BLaER1 treated with 17β-estradiol and CSF1 and Interleukin-3, amounts not matched to agents 10 nM and 100 nM (cell line): Measurements from ENCODE around the gene ADCK1.

Experiments
- H3K27ac ChIP-seq, 11 experiments: shearing (Covaris generic); formaldehyde crosslinking; 2 replicates each; pipeline ENCODE4 v1.8.1; 2022
- H3K27me3 ChIP-seq, 11 experiments: shearing (Covaris generic); formaldehyde crosslinking; 2 replicates each; pipeline ENCODE4 v1.8.1; 2022
- H3K36me3 ChIP-seq, 11 experiments: shearing (Covaris generic); formaldehyde crosslinking; 2 replicates each; pipeline ENCODE4 v1.8.1; 2022
- H3K4me1 ChIP-seq, 10 experiments: shearing (Covaris generic); formaldehyde crosslinking; 2 replicates each; pipeline ENCODE4 v1.8.1; 2022
- H3K4me2 ChIP-seq, 11 experiments: shearing (Covaris generic); formaldehyde crosslinking; 2 replicates each; pipeline ENCODE4 v1.8.1; 2022
- H3K4me3 ChIP-seq, 10 experiments: shearing (Covaris generic); formaldehyde crosslinking; 2 replicates each; pipeline ENCODE4 v1.8.1; 2022
- H3K9ac ChIP-seq, 11 experiments: shearing (Covaris generic); formaldehyde crosslinking; 2 replicates each; pipeline ENCODE4 v1.8.1; 2022
- H3K9me3 ChIP-seq, 11 experiments: shearing (Covaris generic); formaldehyde crosslinking; replicated peaks in 1 of 11; 2 replicates each; pipeline ENCODE4 v1.8.1; 2022
- H4K20me1 ChIP-seq, 11 experiments: shearing (Covaris generic); formaldehyde crosslinking; 2 replicates each; pipeline ENCODE4 v1.8.1; 2022
- Cebpa-rat ChIP-seq, 11 experiments: shearing (Covaris generic); IDR thresholded peaks; 2 replicates each; pipeline ENCODE4 v1.8.1; 2022

The ADCK1 gene

DNA sequence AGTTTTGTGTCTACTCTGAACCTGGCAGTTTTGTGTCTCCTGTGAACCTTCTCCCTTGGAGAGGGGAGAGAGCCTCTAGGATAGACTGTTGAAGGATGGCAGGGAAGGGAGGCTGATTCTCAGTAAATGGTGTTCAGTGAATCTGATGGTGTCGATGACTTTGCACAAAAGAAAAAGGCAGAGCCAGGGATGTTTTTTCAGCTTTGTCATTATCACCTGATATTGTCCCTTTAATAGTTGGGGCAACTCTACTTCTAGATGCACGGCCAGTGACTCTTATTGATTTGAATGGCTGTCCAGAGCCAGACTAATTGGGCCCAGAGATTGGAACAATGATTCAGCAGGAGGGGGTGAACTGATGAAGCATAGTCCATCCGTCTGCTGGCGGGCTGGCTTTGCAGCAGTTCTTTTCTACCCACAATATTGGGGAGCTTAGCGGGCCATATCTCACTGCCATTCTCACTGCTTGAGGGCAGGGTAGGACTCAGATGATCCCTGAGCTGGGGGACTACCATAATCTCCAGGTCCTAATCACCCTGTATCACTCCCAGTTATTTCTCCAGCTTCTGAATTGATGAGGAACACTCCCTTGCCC is 93.1 kb downstream of the ADCK1 start:
- H3K27ac ChIP-seq = no peak overlapping the region
- H3K4me3 ChIP-seq = no peak overlapping the region
- TF ChIP-seq Cebpa-rat (IDR thresholded peaks at IDR 0.05) = no peak
- peaks cover 15 to 28% (median 21%) of the 10 kb centered on the region in 11 experiments for H3K9me3 ChIP-seq
- no peaks in the 10 kb centered on the region for H4K20me1 ChIP-seq
- peaks cover 7 to 53% (median 14%) of the 10 kb centered on the region in 11 experiments; a peak in 18 of 22 replicates for H3K36me3 ChIP-seq
- H3K27me3 ChIP-seq = no peaks in the 10 kb centered on the region
- H3K4me2 ChIP-seq = no peak overlapping the region
- 0 out of 20 replicates have a peak, but pooled peaks cover 0 to 8% (median 0%) of the 10 kb centered on the region in 10 experiments for H3K4me1 ChIP-seq
- H3K9ac ChIP-seq = no peak overlapping the region

DNA sequence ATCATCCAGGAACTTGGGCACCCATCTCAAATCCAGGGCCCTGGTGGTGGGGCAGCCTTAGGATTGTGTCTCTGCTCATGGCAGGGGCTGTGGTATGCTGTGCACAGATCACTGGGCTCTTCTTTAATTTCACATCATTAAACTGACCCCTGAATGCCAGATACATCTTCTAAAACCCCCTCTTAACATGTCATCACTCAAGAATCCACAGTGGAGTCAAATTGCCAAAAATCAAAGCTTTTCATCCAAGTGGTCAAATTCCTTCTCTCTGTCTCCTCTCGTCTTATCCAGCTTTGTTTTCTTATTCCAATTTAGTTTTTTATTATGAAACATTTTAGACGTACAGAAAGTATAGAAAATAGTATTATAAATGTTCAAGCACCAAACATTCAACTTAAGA is 97.5 kb downstream of the ADCK1 start:
- no peaks in the 10 kb centered on the region for H3K27me3 ChIP-seq
- H3K4me2 ChIP-seq = no peak overlapping the region
- H3K9me3 ChIP-seq = peaks cover 0 to 6% (median 0%) of the 10 kb centered on the region in 11 experiments; a peak in 1 of 22 replicates
- no peak overlapping the region for H3K9ac ChIP-seq
- H4K20me1 ChIP-seq = no peaks in the 10 kb centered on the region
- no peak overlapping the region for H3K27ac ChIP-seq
- H3K4me1 ChIP-seq = peaks cover 0 to 5% (median 0%) of the 10 kb centered on the region in 10 experiments; a peak in 1 of 20 replicates
- TF ChIP-seq Cebpa-rat (IDR thresholded peaks at IDR 0.05) = no peak
- peaks cover 0 to 38% (median 0%) of the 10 kb centered on the region in 11 experiments; a peak in 7 of 22 replicates for H3K36me3 ChIP-seq
- no peak overlapping the region for H3K4me3 ChIP-seq

DNA sequence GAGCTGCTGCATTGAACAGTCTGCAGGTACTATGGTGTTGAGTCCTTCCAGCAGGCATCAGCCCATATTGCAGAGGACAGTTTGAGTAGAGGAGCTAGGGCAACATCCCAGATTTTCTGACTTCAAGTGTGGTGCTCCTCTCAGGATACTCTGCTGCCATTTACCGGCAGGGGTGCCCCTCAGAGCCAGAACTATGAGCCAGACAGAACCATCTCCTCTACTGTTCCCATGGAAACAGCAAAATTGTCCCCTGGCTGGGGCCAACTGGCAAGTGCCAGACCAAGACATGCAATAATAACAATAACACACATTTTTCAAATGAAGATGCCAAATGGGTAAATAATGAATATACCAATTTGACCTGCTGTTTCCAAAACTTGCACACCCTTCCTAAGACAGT is 102.9 kb downstream of the ADCK1 start:
- Histone ChIP-seq H3K4me2 (no peak overlapping the region), H3K9ac (no peak overlapping the region), H3K27ac (no peak overlapping the region), H3K4me1 (peaks cover 0 to 5% (median 0%) of the 10 kb centered on the region in 10 experiments; a peak in 1 of 20 replicates), H4K20me1 (no peaks in the 10 kb centered on the region), H3K27me3 (no peaks in the 10 kb centered on the region), H3K36me3 (peaks cover 0 to 23% (median 0%) of the 10 kb centered on the region in 11 experiments; a peak in 7 of 22 replicates), H3K9me3 (peaks cover 0 to 9% (median 6%) of the 10 kb centered on the region in 11 experiments; a peak in 5 of 22 replicates), H3K4me3 (no peak overlapping the region)
- no peak for TF ChIP-seq Cebpa-rat (IDR thresholded peaks at IDR 0.05)

DNA sequence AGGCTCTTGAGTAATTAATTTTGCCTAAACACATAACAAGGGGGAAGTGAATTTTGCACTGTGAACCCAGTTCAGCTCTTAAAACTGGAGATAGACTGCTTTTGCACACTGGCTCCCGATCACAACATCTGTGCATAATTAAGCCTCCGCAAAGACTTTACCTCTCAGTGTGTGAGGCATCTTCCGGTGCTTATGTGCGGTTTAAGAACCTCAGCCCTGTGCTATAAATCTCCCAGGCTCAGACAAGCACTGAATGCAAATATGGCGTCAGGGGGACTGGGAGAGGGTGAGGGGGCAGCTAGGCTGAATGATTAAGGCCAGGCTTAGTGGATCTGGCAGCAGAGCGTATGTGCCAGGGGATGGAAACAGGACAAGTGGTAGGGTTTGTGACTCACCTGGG is 103.3 kb downstream of the ADCK1 start:
- H3K36me3 ChIP-seq = peaks cover 0 to 19% (median 0%) of the 10 kb centered on the region in 11 experiments; a peak in 8 of 22 replicates
- no peaks in the 10 kb centered on the region for H4K20me1 ChIP-seq
- H3K4me1 ChIP-seq = peaks cover 0 to 5% (median under 1%) of the 10 kb centered on the region in 10 experiments; a peak in 3 of 20 replicates
- no peak overlapping the region for H3K27ac ChIP-seq
- TF ChIP-seq Cebpa-rat (IDR thresholded peaks at IDR 0.05) = no peak
- no peak overlapping the region for H3K4me2 ChIP-seq
- H3K27me3 ChIP-seq = no peaks in the 10 kb centered on the region
- no peak overlapping the region for H3K4me3 ChIP-seq
- no peak overlapping the region for H3K9ac ChIP-seq
- H3K9me3 ChIP-seq = peaks cover 0 to 9% (median 6%) of the 10 kb centered on the region in 11 experiments; a peak in 5 of 22 replicates

DNA sequence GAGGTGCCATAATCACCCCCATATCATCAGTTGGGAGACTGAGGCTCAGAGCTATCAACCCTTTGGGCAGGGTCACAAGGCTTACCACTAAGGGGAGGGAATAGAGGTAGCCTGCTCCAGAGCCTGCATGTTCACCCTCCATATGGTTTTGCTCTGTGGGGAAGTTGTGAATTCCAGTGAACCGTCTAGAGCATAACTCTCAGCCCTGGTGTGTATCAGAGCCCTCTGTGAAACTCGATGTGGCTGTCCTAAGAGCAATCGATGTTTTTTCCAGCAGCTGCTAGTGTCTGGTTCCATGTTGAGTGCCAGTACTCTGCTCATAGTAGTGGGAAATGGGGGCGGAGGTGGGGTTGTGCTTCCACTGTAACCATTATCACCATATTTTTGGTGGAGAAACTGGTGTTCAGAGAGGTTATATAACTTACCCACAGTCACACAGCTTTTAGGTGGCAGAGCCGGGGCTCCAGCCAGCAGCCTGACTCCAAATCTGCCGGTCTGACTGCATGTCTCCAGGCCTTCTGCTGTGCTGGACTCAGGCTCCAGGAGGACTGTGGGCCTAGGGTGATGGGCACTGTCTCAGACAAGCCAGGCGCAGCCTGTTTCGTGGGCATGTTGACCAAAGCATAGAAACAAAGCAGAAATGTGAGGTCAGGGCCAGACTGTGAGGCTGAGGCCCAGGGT is 104.2 kb downstream of the ADCK1 start:
- Histone ChIP-seq H3K36me3 (peaks cover 0 to 13% (median 0%) of the 10 kb centered on the region in 11 experiments; a peak in 8 of 22 replicates), H3K4me2 (no peak overlapping the region), H3K4me1 (peaks cover 0 to 13% (median 5%) of the 10 kb centered on the region in 10 experiments; a peak in 7 of 20 replicates), H3K27me3 (no peaks in the 10 kb centered on the region), H3K27ac (no peak overlapping the region), H3K9ac (no peak overlapping the region), H3K9me3 (peaks cover 0 to 9% (median 6%) of the 10 kb centered on the region in 11 experiments; a peak in 5 of 22 replicates), H4K20me1 (no peaks in the 10 kb centered on the region), H3K4me3 (no peak overlapping the region)
- TF ChIP-seq Cebpa-rat (IDR thresholded peaks at IDR 0.05) = no peak

DNA sequence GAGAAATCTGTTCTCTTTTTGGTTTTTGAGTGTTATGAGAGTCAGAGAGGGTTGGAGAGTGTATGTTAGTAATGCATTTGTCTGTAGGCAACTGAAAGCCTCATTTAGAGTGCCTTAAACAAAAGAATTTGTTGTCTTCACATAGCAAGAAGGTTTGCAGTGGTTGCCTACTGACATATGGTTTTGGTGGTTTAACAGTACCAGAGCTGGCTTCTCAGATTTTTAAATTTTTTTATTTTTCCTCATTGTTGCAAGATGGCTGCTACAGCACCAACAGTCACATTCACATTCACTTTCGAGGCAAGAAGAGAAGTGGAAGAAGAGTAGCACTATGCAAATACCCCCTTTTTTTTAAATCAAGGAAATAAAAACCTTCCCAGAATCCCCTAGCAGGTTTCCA is 106.5 kb downstream of the ADCK1 start:
- H3K27me3 ChIP-seq = no peaks in the 10 kb centered on the region
- no peak overlapping the region for H3K4me2 ChIP-seq
- TF ChIP-seq Cebpa-rat (IDR thresholded peaks at IDR 0.05) = no peak
- no peak overlapping the region for H3K27ac ChIP-seq
- peaks cover 0 to 9% (median 6%) of the 10 kb centered on the region in 11 experiments; a peak in 5 of 22 replicates for H3K9me3 ChIP-seq
- H4K20me1 ChIP-seq = no peaks in the 10 kb centered on the region
- H3K4me1 ChIP-seq = peaks cover 0 to 9% (median 2%) of the 10 kb centered on the region in 10 experiments; a peak in 7 of 20 replicates
- no peak overlapping the region for H3K4me3 ChIP-seq
- peaks cover 0 to 10% (median 0%) of the 10 kb centered on the region in 11 experiments; a peak in 5 of 22 replicates for H3K36me3 ChIP-seq
- H3K9ac ChIP-seq = no peak overlapping the region

DNA sequence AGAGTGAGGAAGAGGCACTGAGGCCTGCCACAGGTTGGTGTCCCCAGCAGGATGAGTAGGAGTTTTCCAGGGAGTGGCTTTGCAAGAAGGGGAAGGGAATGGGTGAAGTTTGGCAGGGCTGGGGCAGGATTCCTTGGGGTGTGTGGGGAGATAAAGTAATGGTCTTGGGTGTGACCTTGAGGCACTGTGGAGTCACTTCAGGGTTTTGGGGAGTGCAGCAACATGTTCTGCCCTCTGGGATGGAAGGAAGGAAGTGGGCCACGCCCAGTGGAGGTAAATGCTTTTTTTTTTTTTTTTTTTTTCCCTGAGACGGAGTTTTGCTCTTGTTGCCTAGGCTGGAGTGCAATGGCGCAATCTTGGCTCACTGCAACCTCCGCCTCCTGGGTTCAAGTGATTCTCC is 108.9 kb downstream of the ADCK1 start:
- Histone ChIP-seq H3K4me1 (peaks cover 0 to 9% (median 2%) of the 10 kb centered on the region in 10 experiments; a peak in 7 of 20 replicates), H3K4me3 (no peak overlapping the region), H4K20me1 (no peaks in the 10 kb centered on the region), H3K4me2 (peak overlapping the region in 3 of 11 experiments; percentile 11 to 42 (median 26); a peak in 4 of 22 replicates), H3K27me3 (no peaks in the 10 kb centered on the region), H3K9me3 (peaks cover 0 to 9% (median 6%) of the 10 kb centered on the region in 11 experiments; a peak in 5 of 22 replicates), H3K36me3 (peaks cover 0 to 10% (median 0%) of the 10 kb centered on the region in 11 experiments; a peak in 5 of 22 replicates), H3K9ac (no peak overlapping the region), H3K27ac (no peak overlapping the region)
- TF ChIP-seq Cebpa-rat (IDR thresholded peaks at IDR 0.05) = no peak

DNA sequence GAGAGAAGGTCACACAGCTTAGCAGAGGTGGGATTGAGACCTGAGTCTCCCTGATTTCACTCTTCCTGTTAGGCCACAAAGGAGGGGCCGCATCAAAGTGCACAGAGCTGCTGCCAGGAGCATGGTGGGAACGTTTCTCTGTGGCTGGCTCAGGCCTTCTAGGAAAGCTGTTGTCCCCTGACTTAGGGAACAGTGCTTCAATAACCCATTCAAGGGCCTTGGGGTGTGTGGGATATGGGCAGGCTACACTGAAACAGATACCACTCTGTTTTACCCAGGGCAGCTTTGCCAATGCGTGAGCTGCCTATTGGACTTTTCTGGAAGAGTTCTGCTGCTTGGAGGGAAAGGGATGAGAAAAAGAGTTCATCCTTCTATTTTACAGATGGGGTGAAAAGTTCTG is 110.0 kb downstream of the ADCK1 start:
- H3K4me2 ChIP-seq = no peak overlapping the region
- H3K4me3 ChIP-seq = no peak overlapping the region
- peaks cover 0 to 9% (median 2%) of the 10 kb centered on the region in 10 experiments; a peak in 7 of 20 replicates for H3K4me1 ChIP-seq
- H3K36me3 ChIP-seq = peaks cover 0 to 17% (median 0%) of the 10 kb centered on the region in 11 experiments; a peak in 5 of 22 replicates
- no peak overlapping the region for H3K27ac ChIP-seq
- no peak for TF ChIP-seq Cebpa-rat (IDR thresholded peaks at IDR 0.05)
- no peaks in the 10 kb centered on the region for H3K27me3 ChIP-seq
- no peaks in the 10 kb centered on the region for H4K20me1 ChIP-seq
- no peak overlapping the region for H3K9ac ChIP-seq
- H3K9me3 ChIP-seq = peaks cover 0 to 9% (median 6%) of the 10 kb centered on the region in 11 experiments; a peak in 5 of 22 replicates

DNA sequence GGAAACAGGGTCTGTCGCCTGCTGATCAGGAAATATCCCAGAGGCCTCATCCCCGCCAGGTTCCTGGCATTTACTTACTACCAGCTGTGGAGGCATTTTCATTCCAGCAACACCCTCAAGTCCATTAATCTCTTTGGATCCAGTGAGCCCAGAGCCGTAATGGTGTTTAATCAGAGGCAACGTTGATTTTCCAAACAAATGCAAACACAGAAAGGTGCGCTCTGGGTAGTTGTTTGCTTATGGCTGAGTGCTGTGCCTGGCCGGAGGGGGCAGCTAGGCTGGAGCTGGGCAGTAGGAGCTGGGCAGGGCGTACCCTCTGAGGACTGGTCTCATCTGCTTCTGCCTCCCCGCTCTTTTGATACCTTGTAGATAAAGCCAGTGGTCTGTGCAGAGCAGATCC is 110.6 kb downstream of the ADCK1 start:
- Histone ChIP-seq H4K20me1 (no peaks in the 10 kb centered on the region), H3K9ac (no peak overlapping the region)

More for the DNA sequence above, 110.6 kb downstream of the ADCK1 start:
- no peak for TF ChIP-seq Cebpa-rat (IDR thresholded peaks at IDR 0.05)
- Histone ChIP-seq H3K36me3 (peaks cover 0 to 18% (median 0%) of the 10 kb centered on the region in 11 experiments; a peak in 6 of 22 replicates), H3K4me1 (peaks cover 0 to 9% (median 2%) of the 10 kb centered on the region in 10 experiments; a peak in 7 of 20 replicates), H3K9me3 (peaks cover 0 to 9% (median 6%) of the 10 kb centered on the region in 11 experiments; a peak in 5 of 22 replicates), H3K27me3 (no peaks in the 10 kb centered on the region), H3K27ac (no peak overlapping the region), H3K4me2 (no peak overlapping the region), H3K4me3 (no peak overlapping the region)
